ENCODE measurements around the gene SLC38A4.

DNA sequence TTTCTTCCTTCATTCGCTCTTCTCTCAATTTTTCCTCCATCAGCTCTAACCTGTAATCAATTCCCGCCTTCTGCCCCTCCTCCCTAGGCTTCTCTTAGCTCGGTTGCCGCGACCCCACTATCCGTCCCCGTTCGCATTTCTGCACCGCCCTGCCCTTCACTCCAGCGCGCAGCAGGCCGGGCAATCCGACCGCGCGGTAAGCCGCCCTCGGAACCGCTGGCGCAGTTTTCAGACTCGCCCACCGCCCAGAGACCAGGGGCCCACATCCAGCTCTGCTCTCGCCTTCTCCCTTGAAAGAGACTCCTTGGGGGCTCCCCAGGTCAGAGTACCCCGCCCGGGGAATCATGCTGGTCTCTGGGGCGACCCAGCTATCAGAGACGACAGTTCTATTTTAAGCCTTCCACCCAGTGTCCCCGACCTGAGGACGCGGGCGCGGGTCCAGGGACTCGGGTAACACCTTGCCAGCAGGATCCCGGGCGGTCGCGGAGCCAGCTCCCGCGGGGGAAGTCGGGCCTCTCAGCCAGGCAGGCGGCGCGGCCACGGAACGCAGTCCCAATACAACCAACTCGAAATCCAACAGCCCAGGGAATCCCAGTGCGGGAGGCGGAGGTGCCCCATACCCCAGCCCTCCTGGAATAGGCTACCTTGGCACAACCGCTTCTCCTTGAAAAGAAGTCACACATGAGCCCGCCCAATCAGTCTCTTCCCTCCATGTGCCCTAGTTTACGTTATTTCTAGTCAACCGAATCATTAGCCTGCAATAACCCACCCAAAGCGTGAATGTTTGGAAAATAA is 5.7 kb upstream of the SLC38A4 start:
- no peak for TF ChIP-seq EZH2phosphoT487 (IDR thresholded peaks at IDR 0.05; ENCODE audit: borderline replicate concordance)
- TF ChIP-seq, protein P1, sequence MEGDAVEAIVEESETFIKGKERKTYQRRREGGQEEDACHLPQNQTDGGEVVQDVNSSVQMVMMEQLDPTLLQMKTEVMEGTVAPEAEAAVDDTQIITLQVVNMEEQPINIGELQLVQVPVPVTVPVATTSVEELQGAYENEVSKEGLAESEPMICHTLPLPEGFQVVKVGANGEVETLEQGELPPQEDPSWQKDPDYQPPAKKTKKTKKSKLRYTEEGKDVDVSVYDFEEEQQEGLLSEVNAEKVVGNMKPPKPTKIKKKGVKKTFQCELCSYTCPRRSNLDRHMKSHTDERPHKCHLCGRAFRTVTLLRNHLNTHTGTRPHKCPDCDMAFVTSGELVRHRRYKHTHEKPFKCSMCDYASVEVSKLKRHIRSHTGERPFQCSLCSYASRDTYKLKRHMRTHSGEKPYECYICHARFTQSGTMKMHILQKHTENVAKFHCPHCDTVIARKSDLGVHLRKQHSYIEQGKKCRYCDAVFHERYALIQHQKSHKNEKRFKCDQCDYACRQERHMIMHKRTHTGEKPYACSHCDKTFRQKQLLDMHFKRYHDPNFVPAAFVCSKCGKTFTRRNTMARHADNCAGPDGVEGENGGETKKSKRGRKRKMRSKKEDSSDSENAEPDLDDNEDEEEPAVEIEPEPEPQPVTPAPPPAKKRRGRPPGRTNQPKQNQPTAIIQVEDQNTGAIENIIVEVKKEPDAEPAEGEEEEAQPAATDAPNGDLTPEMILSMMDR (conservative IDR thresholded peaks at IDR 0.05; ENCODE audit: low read length): no peak
